Neural progenitor cell (in vitro differentiated cells): ENCODE measurements around the gene PLD4. TPM values are rescaled to one million over a fixed set of nuclear protein-coding genes. Genes with fewer than 3 reads are reported as not detected.
"Not testable (repeated sequence)": the region's sequence is repeated elsewhere in the genome, so short reads cannot be mapped to it uniquely, and the experiment has no call there.

Experiments used
- DNase-seq: peaks from one replicate; pipeline ENCODE4 v3.0.0-alpha.2; 2016; ENCODE audit warnings: low spot score
- H2AFZ ChIP-seq: fragments of 200-600 bp; sonication (generic); replicated peaks from 2 replicates; pipeline ENCODE4 v1.6.1; 2016; ENCODE audit warnings: antibody characterized with exemption
- H3F3A ChIP-seq: fragments of 200-600 bp; sonication (generic); 2 replicates; pipeline ENCODE4 v1.6.1; 2016; ENCODE audit warnings: antibody characterized with exemption, low read depth
- H3K27ac ChIP-seq: fragments of 200-600 bp; sonication (generic); 2 replicates; pipeline ENCODE4 v1.5.1; 2016; ENCODE audit warnings: mild to moderate bottlenecking
- H3K27me3 ChIP-seq: fragments of 200-600 bp; sonication (generic); 2 replicates; pipeline ENCODE4 v1.6.1; 2016; ENCODE audit warnings: mild to moderate bottlenecking, moderate library complexity
- H3K36me3 ChIP-seq: fragments of 200-600 bp; sonication (generic); 2 replicates; pipeline ENCODE4 v1.5.1; 2016
- H3K4me1 ChIP-seq: fragments of 200-600 bp; sonication (generic); 2 replicates; pipeline ENCODE4 v1.6.1; 2016; ENCODE audit warnings: mixed run types
- H3K4me2 ChIP-seq: fragments of 200-600 bp; sonication (generic); 2 replicates; pipeline ENCODE4 v1.6.1; 2016
- H3K4me3 ChIP-seq: fragments of 200-600 bp; sonication (generic); 2 replicates; pipeline ENCODE4 v1.5.1; 2016
- H3K79me2 ChIP-seq: fragments of 200-600 bp; sonication (generic); 2 replicates; pipeline ENCODE4 v1.6.1; 2016; ENCODE audit warnings: low read depth
- H3K9ac ChIP-seq: fragments of 200-600 bp; sonication (generic); 2 replicates; pipeline ENCODE4 v1.6.1; 2016
- H3K9me3 ChIP-seq: fragments of 200-600 bp; sonication (generic); 2 replicates; pipeline ENCODE4 v1.5.1; 2016; ENCODE audit warnings: low read depth
- H4K20me1 ChIP-seq: fragments of 200-600 bp; sonication (generic); 2 replicates; pipeline ENCODE4 v1.6.1; 2016; ENCODE audit warnings: low read depth
- H3K27ac Mint-ChIP-seq: 3 replicates; pipeline ENCODE4 v1.8.0; 2021; ENCODE audit warnings: mixed read lengths
- H3K27me3 Mint-ChIP-seq: 2 replicates; pipeline ENCODE4 v1.8.0; 2022; ENCODE audit warnings: low read depth, mild to moderate bottlenecking, inconsistent platforms, moderate library complexity, mixed read lengths; ENCODE audit not compliant: insufficient read depth
- H3K36me3 Mint-ChIP-seq: 3 replicates; pipeline ENCODE4 v1.8.0; 2021; ENCODE audit warnings: mixed read lengths
- H3K4me1 Mint-ChIP-seq: 3 replicates; pipeline ENCODE4 v1.8.0; 2021; ENCODE audit warnings: mixed read lengths
- H3K4me3 Mint-ChIP-seq: 3 replicates; pipeline ENCODE4 v1.8.0; 2021; ENCODE audit warnings: mild to moderate bottlenecking, moderate library complexity, mixed read lengths
- H3K9me3 Mint-ChIP-seq: 3 replicates; pipeline ENCODE4 v1.8.0; 2020; ENCODE audit warnings: mixed read lengths
- EZH2 ChIP-seq: fragments of 200-600 bp; sonication (generic); IDR thresholded peaks from 2 replicates; pipeline ENCODE4 v1.6.1; 2017; ENCODE audit warnings: antibody characterized with exemption, mild to moderate bottlenecking, moderate library complexity
- EZH2phosphoT487 ChIP-seq: fragments of 200-600 bp; sonication (generic); IDR thresholded peaks from 2 replicates; pipeline ENCODE4 v1.6.1; 2017; ENCODE audit warnings: antibody characterized with exemption
- total RNA-seq: library from RNA; depleted of rRNA; stranded (reverse); fragments of >200 nt; gene quantifications from 2 replicates; pipeline ENCODE4 v1.2.3, GENCODE V29; 2015; ENCODE audit warnings: low replicate concordance
- TF ChIP-seq, protein P1 (sequence below): fragments of 200-600 bp; sonication (generic); IDR thresholded peaks from 2 replicates; pipeline ENCODE4 v1.5.1; 2017; ENCODE audit warnings: antibody characterized with exemption, mild to moderate bottlenecking

Gene PLD4
- total RNA-seq, 1 donor from 2014 or later = not detected

DNA sequence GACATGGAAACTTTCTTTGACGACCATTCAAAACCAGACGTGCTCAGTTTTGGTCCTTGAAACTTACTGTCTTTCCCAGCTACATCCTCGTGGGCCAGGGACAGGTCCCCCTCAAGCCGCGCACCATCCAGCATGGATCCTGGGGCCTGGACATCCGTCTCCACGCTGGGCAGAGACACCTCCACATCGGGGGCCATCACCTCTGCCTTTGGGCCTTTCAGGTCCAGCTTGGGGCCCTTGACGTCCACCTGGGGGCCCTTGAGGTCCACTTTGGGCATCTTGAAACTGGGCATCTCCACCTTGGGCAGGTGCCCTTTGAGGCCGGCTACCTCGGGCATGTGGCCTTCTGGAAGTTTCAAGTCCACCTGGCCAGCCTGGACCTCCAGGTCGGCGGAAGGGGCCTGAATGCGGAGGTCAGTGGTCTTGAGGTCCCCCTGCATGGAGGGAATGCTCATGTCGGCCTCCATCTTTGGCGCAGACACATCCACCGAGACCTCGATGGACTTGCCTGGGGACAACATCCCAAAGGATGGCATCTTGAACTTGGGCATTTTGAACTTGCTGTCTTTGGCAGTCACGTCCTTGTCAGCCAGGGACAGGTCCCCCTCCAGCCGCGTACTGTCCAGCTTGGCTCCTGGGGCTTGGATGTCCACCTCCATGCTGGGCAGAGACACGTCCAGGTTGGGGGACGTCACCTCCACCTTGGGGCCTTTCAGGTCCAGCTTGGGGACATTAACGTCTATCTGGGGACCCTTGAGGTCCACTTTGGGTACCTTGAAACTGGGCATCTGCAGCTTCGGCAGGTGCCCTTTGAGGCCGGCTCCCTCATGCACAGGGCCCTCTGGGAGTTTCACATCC is 17.1 kb downstream of the PLD4 start:
- DNase-seq = no peak

DNA sequence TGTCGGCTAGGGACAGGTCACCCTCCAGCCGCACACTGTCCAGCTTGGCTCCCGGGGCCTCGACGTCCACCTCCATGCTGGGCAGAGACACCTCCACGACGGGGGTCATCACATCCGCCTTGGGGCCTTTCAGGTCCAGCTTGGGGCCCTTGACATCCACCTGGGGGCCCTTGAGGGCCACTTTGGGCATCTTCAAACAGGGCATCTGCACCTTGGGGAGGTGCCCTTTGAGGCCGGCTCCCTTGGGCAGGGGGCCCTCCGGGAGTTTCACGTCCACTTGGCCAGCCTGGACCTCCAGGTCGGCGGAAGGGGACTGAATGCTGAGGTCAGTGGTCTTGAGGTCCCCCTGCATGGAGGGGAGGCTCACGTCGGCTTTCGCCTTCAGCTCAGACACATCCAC is 17.9 kb downstream of the PLD4 start:
- Histone ChIP-seq H3K4me3 (no peak overlapping the region), H3K4me1 (no peaks in the 10 kb centered on the region), H3K79me2 (no peaks in the 10 kb centered on the region), H3K9me3 (no peaks in the 10 kb centered on the region), H3K27me3 (peaks cover 29% of the 10 kb centered on the region), H3K27ac (no peak overlapping the region), H3K4me2 (no peak overlapping the region), H2AFZ (no peak overlapping the region), H3K9ac (no peak overlapping the region), H3F3A (no peaks in the 10 kb centered on the region), H3K36me3 (no peaks in the 10 kb centered on the region), H4K20me1 (no peaks in the 10 kb centered on the region)
- no peak for DNase-seq
- Mint-ChIP-seq H3K27me3 (peaks cover 6% of the 10 kb centered on the region), H3K4me3 (no peak overlapping the region), H3K36me3 (no peaks in the 10 kb centered on the region), H3K27ac (no peak overlapping the region), H3K4me1 (no peaks in the 10 kb centered on the region), H3K9me3 (peaks cover 6% of the 10 kb centered on the region)
- TF ChIP-seq EZH2 = no peak
- TF ChIP-seq, protein P1, sequence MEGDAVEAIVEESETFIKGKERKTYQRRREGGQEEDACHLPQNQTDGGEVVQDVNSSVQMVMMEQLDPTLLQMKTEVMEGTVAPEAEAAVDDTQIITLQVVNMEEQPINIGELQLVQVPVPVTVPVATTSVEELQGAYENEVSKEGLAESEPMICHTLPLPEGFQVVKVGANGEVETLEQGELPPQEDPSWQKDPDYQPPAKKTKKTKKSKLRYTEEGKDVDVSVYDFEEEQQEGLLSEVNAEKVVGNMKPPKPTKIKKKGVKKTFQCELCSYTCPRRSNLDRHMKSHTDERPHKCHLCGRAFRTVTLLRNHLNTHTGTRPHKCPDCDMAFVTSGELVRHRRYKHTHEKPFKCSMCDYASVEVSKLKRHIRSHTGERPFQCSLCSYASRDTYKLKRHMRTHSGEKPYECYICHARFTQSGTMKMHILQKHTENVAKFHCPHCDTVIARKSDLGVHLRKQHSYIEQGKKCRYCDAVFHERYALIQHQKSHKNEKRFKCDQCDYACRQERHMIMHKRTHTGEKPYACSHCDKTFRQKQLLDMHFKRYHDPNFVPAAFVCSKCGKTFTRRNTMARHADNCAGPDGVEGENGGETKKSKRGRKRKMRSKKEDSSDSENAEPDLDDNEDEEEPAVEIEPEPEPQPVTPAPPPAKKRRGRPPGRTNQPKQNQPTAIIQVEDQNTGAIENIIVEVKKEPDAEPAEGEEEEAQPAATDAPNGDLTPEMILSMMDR = no peak
- no peak for TF ChIP-seq EZH2phosphoT487

More for the DNA sequence above, 17.1 kb downstream of the PLD4 start:
- Mint-ChIP-seq H3K9me3 (peaks cover 11% of the 10 kb centered on the region), H3K36me3 (no peaks in the 10 kb centered on the region), H3K4me3 (no peak overlapping the region), H3K27me3 (peaks cover 9% of the 10 kb centered on the region), H3K4me1 (no peaks in the 10 kb centered on the region), H3K27ac (no peak overlapping the region)
- TF ChIP-seq, protein P1 = no peak
- TF ChIP-seq EZH2 = no peak
- TF ChIP-seq EZH2phosphoT487 = no peak
- Histone ChIP-seq H3K9me3 (no peaks in the 10 kb centered on the region), H3F3A (no peaks in the 10 kb centered on the region), H3K4me2 (no peak overlapping the region), H3K4me3 (no peak overlapping the region), H3K4me1 (no peaks in the 10 kb centered on the region), H3K27ac (no peak overlapping the region), H4K20me1 (no peaks in the 10 kb centered on the region), H3K79me2 (no peaks in the 10 kb centered on the region), H3K9ac (no peak overlapping the region), H3K27me3 (peaks cover 38% of the 10 kb centered on the region), H3K36me3 (no peaks in the 10 kb centered on the region), H2AFZ (no peak overlapping the region)

DNA sequence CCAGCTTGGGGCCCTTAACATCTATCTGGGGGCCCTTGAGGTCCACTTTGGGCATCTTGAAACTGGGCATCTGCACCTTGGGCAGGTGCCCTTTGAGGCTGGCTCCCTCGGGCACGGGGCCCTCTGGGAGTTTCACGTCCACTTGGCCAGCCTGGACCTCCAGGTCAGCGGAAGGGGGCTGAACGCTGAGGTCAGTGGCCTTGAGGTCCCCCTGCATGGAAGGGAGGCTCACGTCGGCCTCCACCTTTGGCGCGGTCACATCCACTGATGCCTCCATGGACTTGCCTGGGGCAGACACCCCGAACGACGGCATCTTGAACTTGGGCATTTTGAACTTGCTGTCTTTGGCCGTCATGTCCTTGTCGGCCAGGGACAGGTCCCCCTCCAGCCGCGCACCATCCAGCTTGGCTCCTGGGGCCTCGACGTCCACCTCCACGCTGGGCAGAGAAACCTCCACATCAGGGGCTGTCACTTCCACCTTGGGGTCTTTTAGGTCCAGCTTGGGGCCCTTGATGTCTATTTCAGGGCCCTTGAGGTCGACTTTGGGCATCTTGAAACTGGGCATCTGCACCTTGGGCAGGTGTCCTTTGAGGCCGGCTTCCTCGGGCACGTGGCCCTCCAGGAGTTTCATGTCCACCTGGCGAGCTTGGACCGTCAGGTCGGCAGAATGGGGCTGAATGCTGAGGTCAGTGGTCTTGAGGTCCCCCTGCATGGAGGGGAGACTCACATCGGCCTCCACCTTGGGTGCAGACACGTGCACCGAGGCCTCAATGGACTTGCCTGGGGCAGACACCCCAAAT is 18.7 kb downstream of the PLD4 start:
- H3K4me1 ChIP-seq, H3K27me3 Mint-ChIP-seq, H3K9me3 ChIP-seq, H3K4me2 ChIP-seq, H3K4me1 Mint-ChIP-seq, H3K4me3 Mint-ChIP-seq, H3K9ac ChIP-seq, H3K9me3 Mint-ChIP-seq, H2AFZ ChIP-seq, H3K36me3 ChIP-seq, H3K27ac ChIP-seq, H3K27ac Mint-ChIP-seq, H3K36me3 Mint-ChIP-seq, H3K4me3 ChIP-seq, H4K20me1 ChIP-seq, DNase-seq, H3F3A ChIP-seq, H3K79me2 ChIP-seq: not testable (repeated sequence)
- H3K27me3 ChIP-seq = peaks cover 21% of the 10 kb centered on the region

DNA sequence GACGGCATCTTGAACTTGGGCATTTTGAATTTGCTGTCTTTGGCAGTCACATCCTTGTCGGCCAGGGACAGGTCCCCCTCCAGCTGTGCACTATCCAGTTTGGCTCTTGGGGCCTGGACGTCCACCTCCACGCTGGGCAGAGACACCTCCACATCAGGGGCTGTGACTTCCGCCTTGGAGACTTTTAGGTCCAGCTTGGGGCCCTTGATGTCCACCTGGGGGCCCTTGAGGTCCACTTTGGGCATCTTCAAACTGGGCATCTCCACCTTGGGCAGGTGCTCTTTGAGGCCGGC is 19.3 kb downstream of the PLD4 start:
- H3K4me1 Mint-ChIP-seq, H3K27me3 Mint-ChIP-seq, H3K36me3 Mint-ChIP-seq, H3F3A ChIP-seq, H3K4me3 Mint-ChIP-seq, H3K4me2 ChIP-seq, H4K20me1 ChIP-seq, H3K9ac ChIP-seq, H3K36me3 ChIP-seq, H2AFZ ChIP-seq, H3K27ac ChIP-seq, H3K4me3 ChIP-seq, H3K27ac Mint-ChIP-seq, H3K4me1 ChIP-seq, H3K9me3 Mint-ChIP-seq, H3K9me3 ChIP-seq, H3K79me2 ChIP-seq, DNase-seq: not testable (repeated sequence)
- peaks cover 16% of the 10 kb centered on the region for H3K27me3 ChIP-seq

DNA sequence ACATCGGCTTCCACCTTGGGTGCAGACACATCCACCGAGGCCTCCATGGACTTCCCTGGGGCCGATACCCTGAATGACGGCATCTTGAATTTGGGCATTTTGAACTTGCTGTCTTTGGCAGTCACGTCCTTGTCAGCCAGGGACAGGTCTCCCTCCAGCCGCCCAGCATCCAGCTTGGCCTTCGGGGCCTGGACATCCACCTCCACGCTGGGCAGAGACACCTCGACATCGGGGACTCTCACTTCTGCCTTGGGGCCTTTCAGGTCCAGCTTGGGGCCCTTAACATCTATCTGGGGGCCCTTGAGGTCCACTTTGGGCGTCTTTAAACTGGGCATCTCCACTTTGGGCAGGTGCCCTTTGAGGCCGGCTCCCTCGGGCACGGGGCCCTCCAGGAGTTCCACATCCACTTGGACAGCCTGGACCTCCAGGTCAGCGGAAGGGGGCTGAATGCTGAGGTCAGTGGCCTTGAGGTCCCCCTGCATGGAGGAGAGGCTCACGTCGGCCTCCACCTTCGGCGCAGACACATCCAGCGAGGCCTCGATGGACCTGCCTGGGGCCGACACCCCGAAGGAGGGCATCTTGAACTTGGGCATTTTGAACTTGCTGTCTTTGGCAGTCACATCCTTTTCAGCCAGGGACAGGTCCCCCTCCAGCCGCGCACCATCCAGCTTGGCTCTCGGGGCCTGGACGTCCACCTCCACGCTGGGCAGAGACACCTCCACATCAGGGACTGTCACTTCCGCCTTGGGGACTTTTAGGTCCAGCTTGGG is 19.9 kb downstream of the PLD4 start:
- not testable (repeated sequence) for DNase-seq, H3K4me2 ChIP-seq, H3K4me1 Mint-ChIP-seq, H3K27me3 Mint-ChIP-seq, H2AFZ ChIP-seq, H3K4me3 Mint-ChIP-seq, H3K36me3 Mint-ChIP-seq, H3K9me3 ChIP-seq, H3K4me3 ChIP-seq, H3K27ac ChIP-seq, H3K27me3 ChIP-seq, H3K27ac Mint-ChIP-seq, H3K9ac ChIP-seq, H3K79me2 ChIP-seq, H3K36me3 ChIP-seq, H3K4me1 ChIP-seq, H3K9me3 Mint-ChIP-seq, H4K20me1 ChIP-seq, H3F3A ChIP-seq

DNA sequence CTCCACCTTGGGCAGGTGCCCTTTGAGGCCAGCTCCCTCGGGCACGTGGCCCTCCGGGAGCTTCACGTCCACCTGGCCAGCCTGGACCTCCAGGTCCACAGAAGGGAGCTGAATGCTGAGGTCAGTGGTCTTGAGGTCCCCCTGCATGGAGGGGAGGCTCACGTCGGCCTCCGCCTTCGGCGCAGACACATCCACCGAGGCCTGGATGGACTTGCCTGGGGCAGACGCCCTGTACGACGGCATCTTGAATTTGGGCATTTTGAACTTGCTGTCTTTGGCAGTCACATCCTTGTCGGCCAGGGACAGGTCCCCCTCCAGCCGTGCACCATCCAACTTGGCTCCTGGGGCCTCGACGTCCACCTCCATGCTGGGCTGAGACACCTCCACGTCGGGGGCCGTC is 20.6 kb downstream of the PLD4 start:
- not testable (repeated sequence) for H3F3A ChIP-seq, H3K4me3 Mint-ChIP-seq, H3K4me3 ChIP-seq, H3K36me3 ChIP-seq, H3K4me1 Mint-ChIP-seq, H3K4me1 ChIP-seq, DNase-seq, H3K4me2 ChIP-seq, H3K79me2 ChIP-seq, H3K27me3 Mint-ChIP-seq, H3K9me3 Mint-ChIP-seq, H2AFZ ChIP-seq, H3K9ac ChIP-seq, H3K36me3 Mint-ChIP-seq, H3K27ac ChIP-seq, H3K27ac Mint-ChIP-seq, H4K20me1 ChIP-seq, H3K27me3 ChIP-seq, H3K9me3 ChIP-seq
